H1 (cell line): ENCODE results near the gene TRIM46. TPM values are rescaled to one million over a fixed set of nuclear protein-coding genes. Genes with fewer than 3 reads are reported as not detected.

ENCODE experiments used
- CTCF ChIA-PET: fragments of 300-600 bp; sonication (Branson Sonifier 250); formaldehyde crosslinking; loops from one replicate; lab custom pipeline; 2021; ENCODE audit not compliant: partially characterized antibody; lab: Charles Lee
- POLR2A ChIA-PET: fragments of 300-600 bp; sonication (Branson Sonifier 250); formaldehyde crosslinking; loops from one replicate; lab custom pipeline; 2021; ENCODE audit warnings: inconsistent platforms; ENCODE audit not compliant: partially characterized antibody; lab: Charles Lee
- DNase-seq, 2 experiments: peaks; one replicate each; pipeline versions ENCODE4 v3.0.0 to v3.0.0-alpha.2; 2010 to 2022; ENCODE audit warnings: low spot score in 2 of 2, low read depth in 1 of 2, mixed read lengths in 1 of 2
- FAIRE-seq: peaks from 2 replicates; lab custom pipeline; 2011; peaks lifted over from hg19 to GRCh38; lab: Jason Lieb, UNC
- H2AFZ ChIP-seq: 2 replicates; pipeline ENCODE4 v1.8.1; 2012; ENCODE audit warnings: low read length, inconsistent platforms
- H2AK5ac ChIP-seq: 2 replicates; pipeline ENCODE4 v1.6.1; 2013; ENCODE audit warnings: low read depth, low read length
- H2BK120ac ChIP-seq: replicated peaks from 2 replicates; pipeline ENCODE3; 2013; ENCODE audit warnings: low read depth, low read length, inconsistent platforms
- H2BK12ac ChIP-seq: 2 replicates; pipeline ENCODE4 v1.6.1; 2013; ENCODE audit warnings: low read depth, low read length
- H2BK15ac ChIP-seq: 2 replicates; pipeline ENCODE4 v1.6.1; 2013; ENCODE audit warnings: low read length
- H2BK20ac ChIP-seq: 2 replicates; pipeline ENCODE4 v1.6.1; 2013; ENCODE audit warnings: low read length
- H2BK5ac ChIP-seq: 2 replicates; pipeline ENCODE4 v1.6.1; 2013; ENCODE audit warnings: low read depth, low read length
- H3K14ac ChIP-seq: 2 replicates; pipeline ENCODE4 v1.6.1; 2013; ENCODE audit warnings: inconsistent platforms; ENCODE audit not compliant: insufficient read length
- H3K18ac ChIP-seq: 2 replicates; pipeline ENCODE4 v1.6.1; 2013; ENCODE audit warnings: low read length; ENCODE audit errors: extremely low read depth
- H3K23ac ChIP-seq: 2 replicates; pipeline ENCODE4 v1.6.1; 2013; ENCODE audit warnings: inconsistent platforms; ENCODE audit not compliant: insufficient read length
- H3K23me2 ChIP-seq: 2 replicates; pipeline ENCODE4 v1.6.1; 2013; ENCODE audit warnings: low read depth, low read length
- H3K27ac ChIP-seq: 2 replicates; pipeline ENCODE4 v1.6.1; 2011; ENCODE audit warnings: low read depth, low read length, inconsistent platforms
- H3K27me3 ChIP-seq, 4 experiments: replicated peaks in 1 of 4; 1 replicate in 1 of 4; 2 replicates in 3 of 4; pipeline versions ENCODE4 v1.6.1 to v1.8.1; 2011 to 2013; ENCODE audit warnings: low read length in 3 of 4, mild to moderate bottlenecking in 3 of 4, inconsistent platforms in 2 of 4, mixed read lengths in 2 of 4, moderate library complexity in 1 of 4; ENCODE audit not compliant: control insufficient read depth in 3 of 4, insufficient read depth in 3 of 4; ENCODE audit errors: extremely low read depth in 1 of 4
- H3K36me3 ChIP-seq, 4 experiments: 2 replicates each; pipeline versions ENCODE4 v1.6.1 to v1.8.1; 2011 to 2013; ENCODE audit warnings: mild to moderate bottlenecking in 4 of 4, low read length in 3 of 4, moderate library complexity in 2 of 4, control low read depth in 1 of 4, inconsistent platforms in 1 of 4; ENCODE audit not compliant: insufficient read depth in 4 of 4, control insufficient read depth in 2 of 4
- H3K4ac ChIP-seq: replicated peaks from 2 replicates; pipeline ENCODE3; 2013; ENCODE audit warnings: low read length, low read depth, mixed read lengths, inconsistent platforms; ENCODE audit not compliant: insufficient read length
- H3K4me1 ChIP-seq, 4 experiments: replicated peaks in 1 of 4; 1 replicate in 1 of 4; 2 replicates in 3 of 4; pipeline versions ENCODE4 v1.6.1 to v1.8.1; 2011 to 2013; ENCODE audit warnings: low read length in 3 of 4, inconsistent platforms in 2 of 4, mixed read lengths in 1 of 4; ENCODE audit not compliant: insufficient read depth in 4 of 4, control insufficient read depth in 3 of 4
- H3K4me2 ChIP-seq, 2 experiments: 2 replicates each; pipeline versions ENCODE4 v1.6.1 to v1.8.1; 2011 to 2013; ENCODE audit warnings: low read depth in 2 of 2, low read length in 2 of 2, control low read depth in 1 of 2, inconsistent platforms in 1 of 2, mild to moderate bottlenecking in 1 of 2; ENCODE audit not compliant: insufficient read depth in 1 of 2
- H3K4me3 ChIP-seq, 4 experiments: fragments of 200-600, 300-600 bp in 1 of 4; sonication (generic), shearing (Covaris generic), sonication (Bioruptor Twin) in 1 of 4; 2 replicates each; pipeline versions ENCODE4 v1.5.1 to v1.8.1; 2011 to 2016; ENCODE audit warnings: low read length in 4 of 4, low read depth in 3 of 4, control low read depth in 2 of 4, inconsistent platforms in 2 of 4, mild to moderate bottlenecking in 2 of 4, mixed read lengths in 1 of 4, moderate library complexity in 1 of 4; ENCODE audit not compliant: insufficient read depth in 2 of 4; ENCODE audit errors: extremely low read depth in 1 of 4
- H3K56ac ChIP-seq: replicated peaks from 2 replicates; pipeline ENCODE3; 2013; ENCODE audit warnings: low read depth, mild to moderate bottlenecking, mixed read lengths, low read length, inconsistent platforms; ENCODE audit not compliant: insufficient read length
- H3K79me1 ChIP-seq: 2 replicates; pipeline ENCODE4 v1.6.1; 2013; ENCODE audit warnings: low read depth, low read length, control low read depth
- H3K79me2 ChIP-seq, 2 experiments: 2 replicates each; pipeline versions ENCODE4 v1.6.1 to v1.8.1; 2012 to 2013; ENCODE audit warnings: low read length in 2 of 2, mild to moderate bottlenecking in 2 of 2, inconsistent platforms in 1 of 2; ENCODE audit not compliant: insufficient read depth in 2 of 2, control insufficient read depth in 1 of 2
- H3K9ac ChIP-seq, 4 experiments: replicated peaks in 1 of 4; 1 replicate in 1 of 4; 2 replicates in 3 of 4; pipeline versions ENCODE4 v1.6.1 to v1.8.1; 2011 to 2013; ENCODE audit warnings: low read depth in 3 of 4, low read length in 3 of 4, control low read depth in 2 of 4, mild to moderate bottlenecking in 2 of 4, moderate library complexity in 2 of 4, inconsistent platforms in 1 of 4; ENCODE audit errors: extremely low read depth in 1 of 4
- H3K9me3 ChIP-seq, 2 experiments: 2 replicates each; pipeline versions ENCODE4 v1.6.1 to v1.8.1; 2012 to 2013; ENCODE audit warnings: mild to moderate bottlenecking in 2 of 2, moderate library complexity in 2 of 2, control low read depth in 1 of 2, inconsistent platforms in 1 of 2, low read depth in 1 of 2, low read length in 1 of 2, mixed read lengths in 1 of 2; ENCODE audit not compliant: insufficient read depth in 2 of 2
- H4K20me1 ChIP-seq, 2 experiments: replicated peaks in 1 of 2; 2 replicates each; pipeline versions ENCODE3 to v1.8.1; 2011 to 2013; ENCODE audit warnings: inconsistent platforms in 2 of 2, low read length in 2 of 2, mild to moderate bottlenecking in 1 of 2; ENCODE audit not compliant: insufficient read depth in 2 of 2, control insufficient read depth in 1 of 2
- H4K5ac ChIP-seq: 2 replicates; pipeline ENCODE4 v1.6.1; 2013; ENCODE audit warnings: low read length, low read depth, mixed read lengths, inconsistent platforms; ENCODE audit not compliant: insufficient read length
- H4K8ac ChIP-seq: 2 replicates; pipeline ENCODE4 v1.8.0; 2013; ENCODE audit warnings: mild to moderate bottlenecking, moderate library complexity, low read length, inconsistent platforms; ENCODE audit not compliant: insufficient read depth; ENCODE audit errors: extremely low read depth
- H4K91ac ChIP-seq: replicated peaks from 2 replicates; pipeline ENCODE3; 2013; ENCODE audit warnings: low read length, mixed read lengths, inconsistent platforms; ENCODE audit not compliant: insufficient read length
- ATF3 ChIP-seq: IDR thresholded peaks from 2 replicates; pipeline ENCODE4 v1.6.1; 2011; ENCODE audit warnings: low read depth, mild to moderate bottlenecking, low read length; ENCODE audit not compliant: insufficient read depth
- BCL11A ChIP-seq, 2 experiments: IDR thresholded peaks; one replicate each; pipeline ENCODE4 v1.6.1; 2011; ENCODE audit warnings: low read depth in 2 of 2, low read length in 2 of 2, mild to moderate bottlenecking in 2 of 2
- CHD2 ChIP-seq: IDR thresholded peaks from 2 replicates; pipeline ENCODE4 v1.6.1; 2012; ENCODE audit warnings: low read length, improper control_type of control experiment
- EGR1 ChIP-seq: IDR thresholded peaks from 2 replicates; pipeline ENCODE4 v1.6.1; 2011; ENCODE audit warnings: low read depth, low read length, borderline replicate concordance
- KDM5A ChIP-seq: fragments of 200-600 bp; IDR thresholded peaks from 2 replicates; pipeline ENCODE4 v1.7.1; 2012; ENCODE audit warnings: mild to moderate bottlenecking, low read length, inconsistent platforms, mixed read lengths
- MAX ChIP-seq: IDR thresholded peaks from 2 replicates; pipeline ENCODE4 v1.6.1; 2012; ENCODE audit warnings: inconsistent platforms
- PHF8 ChIP-seq: fragments of 200-600 bp; sonication (generic); conservative IDR thresholded peaks from 2 replicates; pipeline ENCODE4 v1.7.1; 2012; ENCODE audit warnings: low read depth, mild to moderate bottlenecking, inconsistent platforms, low read length, moderate library complexity
- POLR2A ChIP-seq, 2 experiments: IDR thresholded peaks; 1 replicate in 1 of 2; 2 replicates in 1 of 2; pipeline ENCODE4 v1.6.1; 2011; ENCODE audit warnings: low read depth in 2 of 2, low read length in 2 of 2, mild to moderate bottlenecking in 2 of 2; ENCODE audit errors: control extremely low read depth in 1 of 2
- POLR2AphosphoS5 ChIP-seq: IDR thresholded peaks from 2 replicates; pipeline ENCODE4 v1.6.1; 2011; ENCODE audit warnings: low read depth, low read length
- RFX5 ChIP-seq: IDR thresholded peaks from 2 replicates; pipeline ENCODE4 v1.6.1; 2011; ENCODE audit warnings: low read depth, low read length, improper control_type of control experiment, borderline replicate concordance
- SP4 ChIP-seq: IDR thresholded peaks from 2 replicates; pipeline ENCODE4 v1.6.1; 2012; ENCODE audit warnings: low read length, inconsistent platforms
- TBP ChIP-seq: IDR thresholded peaks from 2 replicates; pipeline ENCODE4 v1.6.1; 2011; ENCODE audit warnings: low read depth, low read length, improper control_type of control experiment
- YY1 ChIP-seq: IDR thresholded peaks from 2 replicates; pipeline ENCODE4 v1.6.1; 2011; ENCODE audit warnings: low read depth, mild to moderate bottlenecking, low read length
- WGBS, 2 experiments: shearing (Covaris generic) in 1 of 2; methylation state at CpG; one replicate each; pipeline versions ENCODE4 v1.1.6 to v1.1.7; 2013 to 2015; ENCODE audit warnings: low lambda C conversion rate in 2 of 2, mixed read lengths in 2 of 2, inconsistent platforms in 1 of 2, low coverage in 1 of 2, missing lambda C conversion rate in 1 of 2; ENCODE audit not compliant: insufficient replicate concordance in 2 of 2, insufficient coverage in 1 of 2, insufficient read length in 1 of 2; ENCODE audit errors: extremely low coverage in 1 of 2, missing lambda C conversion rate in 1 of 2; 5-methylcytosine and 5-hydroxymethylcytosine counted together
- polyA plus RNA-seq, 7 experiments: library from polyadenylated mRNA; depleted of rRNA in 3 of 7; stranded (reverse) in 5 of 7; unstranded in 2 of 7; fragments of >200 nt in 5 of 7; fragments of 200-250 nt in 2 of 7; gene quantifications; 1 replicate in 5 of 7; 2 replicates in 1 of 7; 4 replicates in 1 of 7; pipeline versions ENCODE4 v1.2.1 to v1.2.3, GENCODE V29; 2011 to 2013; ENCODE audit warnings: missing spikeins in 2 of 7, mixed read lengths in 2 of 7
- total RNA-seq: library from RNA; stranded (reverse); fragmentation: NEBNext Ultra II Directional; extraction: Animal tissue kit (Norgen Biotek cat#: 25700); gene quantifications from 2 replicates; pipeline ENCODE4 v1.2.1, GENCODE V29; 2021

The TRIM46 gene
- total and polyA plus RNA-seq, 2 of the 8 experiments (the other 6 are each of a cell fraction or from before 2014, with no cell fraction given): 15.5 to 21.6 TPM

GRCh38 chr1:155226910-155227260 is 53.2 kb downstream of the TRIM46 start:
- H3K9ac ChIP-seq: peak overlapping the region; percentile 67 to 83 (median 76)
- H2BK12ac ChIP-seq: no peak overlapping the region
- H2BK20ac ChIP-seq: no peak overlapping the region
- no peak overlapping the region for H2BK120ac ChIP-seq
- peaks cover 0 to 3% (median 0%) of the 10 kb centered on the region in 4 experiments; a peak in 1 of 8 replicates for H3K36me3 ChIP-seq
- peaks cover 0 to 2% (median 0%) of the 10 kb centered on the region in 4 experiments; a peak in 1 of 7 replicates for H3K27me3 ChIP-seq
- no peak overlapping the region for H2BK15ac ChIP-seq
- ChIA-PET CTCF (interaction anchor here (0.6 to 7.2 kb wide), 15 partner anchors 19 to 1349 kb away, joined by 3 to 62 read pairs (median 3); partner anchors contain the start of genes MTX1 and THBS3), POLR2A (interaction anchor here (0.7 to 11.9 kb wide), 11 partner anchors 8 to 94 kb away, joined by 3 to 235 read pairs (median 5); partner anchors contain the start of genes MTX1, RUSC1 and THBS3)
- no peaks in the 10 kb centered on the region for H3K9me3 ChIP-seq
- H3K56ac ChIP-seq: peak overlapping the region; percentile 73
- H3K18ac ChIP-seq: peak overlapping the region; percentile 65; the same call in 1 of the 2 replicates
- H4K8ac ChIP-seq: peak overlapping the region; percentile 68; the same call in 1 of the 2 replicates
- WGBS, 2 experiments: 1% methylated on average over 19 of the region's 19 CpGs; no CpG with 5 or more reads in 1 of the 2 experiments
- H2AFZ ChIP-seq: no peak overlapping the region
- peaks cover 0 to 9% of the 10 kb centered on the region in 2 experiments; a peak in 1 of 4 replicates for H3K79me2 ChIP-seq
- H4K91ac ChIP-seq: peak overlapping the region; percentile 8
- H3K4ac ChIP-seq: no peak overlapping the region
- peak overlapping the region; percentile 67 to 73 for H3K4me2 ChIP-seq
- peaks cover 0 to 14% (median 4%) of the 10 kb centered on the region in 4 experiments; a peak in 5 of 7 replicates for H3K4me1 ChIP-seq
- H3K23me2 ChIP-seq: 0 out of 2 replicates have a peak, but pooled peaks cover 10% of the 10 kb centered on the region
- no peak for FAIRE-seq
- no peak overlapping the region for H2AK5ac ChIP-seq
- no peak overlapping the region for H3K23ac ChIP-seq
- 0 out of 2 replicates have a peak overlapping the region, but pooled peaks have one; percentile 11 for H2BK5ac ChIP-seq
- DNase-seq: peak in 1 of 2 experiments; percentile 80
- H4K5ac ChIP-seq: peak overlapping the region; percentile 50
- H3K4me3 ChIP-seq: peak overlapping the region; percentile 67 to 92 (median 82)
- no peaks in the 10 kb centered on the region for H3K79me1 ChIP-seq
- H3K27ac ChIP-seq: peak overlapping the region; percentile 65
- H3K14ac ChIP-seq: no peak overlapping the region
- H4K20me1 ChIP-seq: peaks cover 0 to 2% of the 10 kb centered on the region in 2 experiments
- TF ChIP-seq PHF8 (no peak), RFX5 (no peak), SP4 (0 out of 2 replicates have a peak, but pooled peaks have one; percentile 3), KDM5A (no peak; the same call in 1 of the 2 replicates), EGR1 (no peak), TBP (no peak), POLR2AphosphoS5 (no peak; the same call in 1 of the 2 replicates), YY1 (no peak), ATF3 (no peak), MAX (peak; percentile 85), POLR2A (IDR thresholded peaks at IDR 0.05; ENCODE audit: control extremely low read depth in 1 of 2, low read depth in 2 of 2, low read length in 2 of 2) (peak in 1 of 2 experiments; percentile 0; a peak in 1 of 3 replicates), BCL11A (IDR thresholded peaks at IDR 0.05; ENCODE audit: low read depth in 2 of 2, low read length in 2 of 2) (no peak), CHD2 (0 out of 2 replicates have a peak, but pooled peaks have one; percentile 67)
